WI38 (cell line): ENCODE data around the gene AKNA.

Source experiments
- H3K4me3 ChIP-seq: 2 replicates; pipeline ENCODE4 v1.5.1; 2011; ENCODE audit warnings: low read depth, mild to moderate bottlenecking, control low read depth, low read length
- CTCF ChIP-seq: IDR thresholded peaks from 2 replicates; pipeline ENCODE4 v1.5.1; 2012; ENCODE audit warnings: low read depth, mild to moderate bottlenecking, control low read depth, low read length

The AKNA gene

GRCh38 chr9:114409103-114409780, 21.5 kb upstream of the AKNA start:
- H3K4me3 ChIP-seq = no peak overlapping the region
- TF ChIP-seq CTCF = no peak

- no peak overlapping the region for H3K4me3 ChIP-seq
- TF ChIP-seq CTCF = no peak
Observed at GRCh38 chr9:114408645-114409044, 20.9 kb upstream of the AKNA start.

GRCh38 chr9:114407889-114408288, 20.1 kb upstream of the AKNA start:
- no peak overlapping the region for H3K4me3 ChIP-seq
- TF ChIP-seq CTCF = no peak

GRCh38 chr9:114406441-114406840, 18.7 kb upstream of the AKNA start:
- TF ChIP-seq CTCF = no peak
- H3K4me3 ChIP-seq = no peak overlapping the region

- H3K4me3 ChIP-seq = no peak overlapping the region
- TF ChIP-seq CTCF = peak; percentile 76
Observed at GRCh38 chr9:114405294-114406034, 17.7 kb upstream of the AKNA start.

GRCh38 chr9:114404531-114404930, 16.7 kb upstream of the AKNA start:
- no peak for TF ChIP-seq CTCF
- no peak overlapping the region for H3K4me3 ChIP-seq

- no peak overlapping the region for H3K4me3 ChIP-seq
- no peak for TF ChIP-seq CTCF
Observed at GRCh38 chr9:114403153-114403756, 15.5 kb upstream of the AKNA start.
